ENCODE results near the gene SCN2B.
"Not testable (repeated sequence)": the region's sequence is repeated elsewhere in the genome, so short reads cannot be mapped to it uniquely, and the experiment has no call there.

Gene SCN2B

GRCh38 chr11:118206391-118207031 lies 30.1 kb upstream of the SCN2B start:
- no peak for DNase-seq

- no peak for DNase-seq
Observed at GRCh38 chr11:118205606-118206378, 29.4 kb upstream of the SCN2B start.

- DNase-seq, result peak; percentile 51
Observed at GRCh38 chr11:118202599-118203422, 26.4 kb upstream of the SCN2B start.

GRCh38 chr11:118201966-118202365 lies 25.5 kb upstream of the SCN2B start:
- DNase-seq, result no peak

GRCh38 chr11:118200901-118201680 lies 24.7 kb upstream of the SCN2B start:
- DNase-seq, result no peak

- DNase-seq, result no peak
Observed at GRCh38 chr11:118200497-118200896, 24.1 kb upstream of the SCN2B start.

- no peak for DNase-seq
Observed at GRCh38 chr11:118199135-118199534, 22.7 kb upstream of the SCN2B start.

GRCh38 chr11:118198370-118198769 lies 21.9 kb upstream of the SCN2B start:
- DNase-seq, result peak; percentile 83

GRCh38 chr11:118194835-118195627 lies 18.6 kb upstream of the SCN2B start:
- no peak for DNase-seq

- DNase-seq, result no peak
Observed at GRCh38 chr11:118193910-118194566, 17.6 kb upstream of the SCN2B start.

GRCh38 chr11:118192817-118193216 lies 16.4 kb upstream of the SCN2B start:
- not testable (repeated sequence) for DNase-seq

- DNase-seq, result not testable (repeated sequence)
Observed at GRCh38 chr11:118190942-118191506, 14.6 kb upstream of the SCN2B start.

- no peak for DNase-seq
Observed at GRCh38 chr11:118186346-118187107, 10.1 kb upstream of the SCN2B start.

GRCh38 chr11:118184784-118185579 lies 8.5 kb upstream of the SCN2B start:
- DNase-seq, result no peak

- not testable (repeated sequence) for DNase-seq
Observed at GRCh38 chr11:118183691-118184090, 7.3 kb upstream of the SCN2B start.

GRCh38 chr11:118180300-118180703 lies 3.9 kb upstream of the SCN2B start:
- DNase-seq, result no peak

GRCh38 chr11:118176778-118177134 lies 317 bp upstream of the SCN2B start:
- DNase-seq, result no peak

GRCh38 chr11:118175031-118175992 lies 1.1 kb downstream of the SCN2B start:
- DNase-seq, result no peak

Measured in T-helper 9 cell (primary cell).